HG03520 (cell line): ENCODE data around the gene TLR8.

Experiments used
- ATAC-seq: cut with Tn5 transposase; IDR thresholded peaks from one replicate; pipeline ENCODE4 v1.9.1; 2021; ENCODE audit warnings: mild to moderate bottlenecking, moderate library complexity; ENCODE audit not compliant: unreplicated experiment

Gene TLR8

GRCh38 chrX:12965131-12965940, 58.9 kb downstream of the TLR8 start:
- ATAC-seq, result no peak

- no peak for ATAC-seq
These were observed 59.7 kb downstream of the TLR8 start for GRCh38 chrX:12966151-12966550.

- ATAC-seq, result no peak
These were observed 61.5 kb downstream of the TLR8 start for GRCh38 chrX:12967711-12968465.

GRCh38 chrX:12970691-12971202, 64.3 kb downstream of the TLR8 start:
- ATAC-seq, result no peak

GRCh38 chrX:12971282-12972003, 65.0 kb downstream of the TLR8 start:
- no peak for ATAC-seq

GRCh38 chrX:12972243-12972642, 65.8 kb downstream of the TLR8 start:
- ATAC-seq, result no peak
